Measurements from ENCODE around the gene BMP8A.

The BMP8A gene

DNA sequence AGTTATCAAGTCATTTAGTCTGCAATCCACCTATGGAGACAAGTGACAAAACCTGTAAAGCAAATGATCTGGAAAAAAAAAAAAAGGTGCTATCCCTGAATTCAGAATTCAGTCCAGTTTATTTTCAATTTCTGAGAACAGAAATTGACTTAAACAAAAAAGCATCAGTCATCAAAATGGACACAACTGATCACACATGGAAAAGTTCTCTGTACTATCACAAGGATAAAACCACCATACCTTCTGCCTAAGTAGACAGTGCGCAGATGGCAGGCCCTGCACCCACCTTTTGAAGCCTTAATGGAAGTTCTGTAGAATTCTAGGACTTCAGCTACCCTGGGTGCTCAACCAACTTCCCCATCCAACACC lies 81.6 kb downstream of the BMP8A start:
- Histone ChIP-seq H3K27me3 (ENCODE audit: control insufficient read depth, insufficient read depth, low read length) (no peaks in the 10 kb centered on the region), H3K9ac (ENCODE audit: low read length) (no peak overlapping the region), H3K27ac (ENCODE audit: low read depth, low read length) (no peak overlapping the region), H3K36me3 (ENCODE audit: control insufficient read depth, insufficient read depth, low read length) (peaks cover 37% of the 10 kb centered on the region), H3K4me1 (ENCODE audit: control insufficient read depth, insufficient read depth, low read length) (peaks cover 17% of the 10 kb centered on the region), H3K4me3 (ENCODE audit: low read length) (peak overlapping the region; percentile 30)

DNA sequence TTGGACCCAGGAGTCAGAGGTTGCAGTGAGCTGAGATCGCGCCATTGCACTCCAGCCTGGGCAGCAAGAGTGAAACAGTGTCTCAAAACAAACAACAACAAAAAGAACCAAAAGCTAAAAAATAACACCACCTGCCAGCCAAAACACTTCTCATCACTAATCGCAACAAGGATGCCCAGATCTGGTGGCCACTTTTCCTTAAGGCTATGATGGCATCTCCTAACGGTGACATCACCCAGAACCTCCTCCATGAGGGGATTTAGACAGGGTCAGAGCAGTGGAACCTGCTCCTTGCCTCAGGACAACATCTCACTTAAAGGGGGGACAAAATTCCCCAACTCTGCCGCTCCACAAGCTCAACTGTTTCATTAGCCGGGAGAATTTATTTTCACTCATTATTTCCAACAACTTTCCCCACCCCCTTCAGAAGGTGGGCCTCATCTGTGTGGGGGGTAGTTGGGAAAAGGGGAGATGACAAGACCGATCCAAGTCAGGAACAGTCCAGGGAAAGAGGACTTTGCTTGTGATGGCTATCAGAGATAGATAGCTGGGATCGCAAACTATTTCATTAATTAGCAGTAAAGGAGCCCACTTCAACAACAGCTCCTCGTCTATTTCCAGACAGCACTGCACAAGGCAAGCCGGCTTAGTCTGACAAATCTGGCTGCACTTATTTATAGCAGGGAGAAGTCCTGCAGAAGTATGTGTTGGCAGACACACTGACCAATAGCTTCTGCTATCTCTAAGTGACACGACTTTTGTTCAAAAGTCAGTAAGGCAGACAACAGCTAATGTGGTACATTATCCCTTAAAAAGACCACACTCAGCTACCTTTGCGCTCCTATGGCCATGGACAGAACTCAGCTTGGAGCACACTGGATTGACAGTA lies 82.5 kb downstream of the BMP8A start:
- peaks cover 31% of the 10 kb centered on the region for H3K36me3 ChIP-seq (ENCODE audit: control insufficient read depth, insufficient read depth, low read length)
- H3K27ac ChIP-seq (ENCODE audit: low read depth, low read length): no peak overlapping the region
- peaks cover 17% of the 10 kb centered on the region for H3K4me1 ChIP-seq (ENCODE audit: control insufficient read depth, insufficient read depth, low read length)
- H3K4me3 ChIP-seq (ENCODE audit: low read length): peak overlapping the region; percentile 87
- no peaks in the 10 kb centered on the region for H3K27me3 ChIP-seq (ENCODE audit: control insufficient read depth, insufficient read depth, low read length)
- no peak overlapping the region for H3K9ac ChIP-seq (ENCODE audit: low read length)

DNA sequence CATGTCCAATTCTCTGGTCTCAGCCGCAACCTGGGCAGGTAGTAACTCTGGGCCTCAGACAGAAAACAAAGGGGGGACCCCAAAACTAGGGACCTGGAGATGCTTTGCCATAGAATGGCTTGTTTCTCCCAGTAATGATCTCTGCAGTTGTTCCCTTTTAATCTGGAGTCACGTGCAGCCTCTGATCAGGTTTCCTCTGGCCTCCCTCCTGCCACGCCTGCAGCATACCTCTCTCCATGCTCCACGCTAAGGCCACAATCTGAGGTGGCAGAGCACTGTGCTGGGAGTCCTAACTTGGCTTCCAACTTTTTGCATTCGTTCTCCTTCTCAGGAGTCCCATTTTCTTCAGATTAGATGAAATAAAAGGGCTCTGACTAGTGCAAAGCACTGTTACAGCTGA lies 83.2 kb downstream of the BMP8A start:
- H3K36me3 ChIP-seq (ENCODE audit: control insufficient read depth, insufficient read depth, low read length): peaks cover 24% of the 10 kb centered on the region
- no peak overlapping the region for H3K27ac ChIP-seq (ENCODE audit: low read depth, low read length)
- peaks cover 17% of the 10 kb centered on the region for H3K4me1 ChIP-seq (ENCODE audit: control insufficient read depth, insufficient read depth, low read length)
- no peaks in the 10 kb centered on the region for H3K27me3 ChIP-seq (ENCODE audit: control insufficient read depth, insufficient read depth, low read length)
- peak overlapping the region; percentile 87 for H3K4me3 ChIP-seq (ENCODE audit: low read length)
- no peak overlapping the region for H3K9ac ChIP-seq (ENCODE audit: low read length)
